ENCODE measurements around the gene HYAL3.
"Not testable (repeated sequence)": the region's sequence is repeated elsewhere in the genome, so short reads cannot be mapped to it uniquely, and the experiment has no call there.

Gene HYAL3

DNA sequence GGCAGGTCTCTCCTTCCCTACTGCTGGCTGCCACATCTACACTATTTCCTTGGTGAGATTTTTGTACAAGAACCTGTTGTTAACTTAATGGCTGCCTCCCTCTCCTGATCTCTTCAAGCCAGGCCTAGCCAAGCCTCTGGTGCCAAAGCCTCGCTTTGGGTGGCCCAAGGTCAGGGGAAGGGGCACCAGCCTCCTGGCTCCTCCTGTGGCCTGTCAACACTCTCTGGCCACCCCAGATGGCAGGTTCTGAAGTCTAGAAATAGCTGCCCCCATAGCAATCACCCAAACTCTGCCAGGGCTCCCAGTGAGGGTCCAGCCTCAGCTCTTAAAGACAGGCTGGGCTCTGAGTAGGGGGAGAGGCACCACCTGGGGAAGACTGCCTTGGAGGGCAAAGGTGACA lies 11.9 kb downstream of the HYAL3 start:
- no peaks in the 10 kb centered on the region for H4K20me1 ChIP-seq (ENCODE audit: control insufficient read depth, insufficient read depth, low read depth, low read length)
- H3K4me2 ChIP-seq (ENCODE audit: low read length), result no peak overlapping the region
- no peak for TF ChIP-seq EZH2phosphoT487 (IDR thresholded peaks at IDR 0.05; ENCODE audit: borderline replicate concordance, low read length)
- TF ChIP-seq, protein P1, sequence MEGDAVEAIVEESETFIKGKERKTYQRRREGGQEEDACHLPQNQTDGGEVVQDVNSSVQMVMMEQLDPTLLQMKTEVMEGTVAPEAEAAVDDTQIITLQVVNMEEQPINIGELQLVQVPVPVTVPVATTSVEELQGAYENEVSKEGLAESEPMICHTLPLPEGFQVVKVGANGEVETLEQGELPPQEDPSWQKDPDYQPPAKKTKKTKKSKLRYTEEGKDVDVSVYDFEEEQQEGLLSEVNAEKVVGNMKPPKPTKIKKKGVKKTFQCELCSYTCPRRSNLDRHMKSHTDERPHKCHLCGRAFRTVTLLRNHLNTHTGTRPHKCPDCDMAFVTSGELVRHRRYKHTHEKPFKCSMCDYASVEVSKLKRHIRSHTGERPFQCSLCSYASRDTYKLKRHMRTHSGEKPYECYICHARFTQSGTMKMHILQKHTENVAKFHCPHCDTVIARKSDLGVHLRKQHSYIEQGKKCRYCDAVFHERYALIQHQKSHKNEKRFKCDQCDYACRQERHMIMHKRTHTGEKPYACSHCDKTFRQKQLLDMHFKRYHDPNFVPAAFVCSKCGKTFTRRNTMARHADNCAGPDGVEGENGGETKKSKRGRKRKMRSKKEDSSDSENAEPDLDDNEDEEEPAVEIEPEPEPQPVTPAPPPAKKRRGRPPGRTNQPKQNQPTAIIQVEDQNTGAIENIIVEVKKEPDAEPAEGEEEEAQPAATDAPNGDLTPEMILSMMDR (IDR thresholded peaks at IDR 0.05; ENCODE audit: low read depth, low read length, poor library complexity, severe bottlenecking), result no peak
- H3K4me3 ChIP-seq (ENCODE audit: low read length), result no peak overlapping the region
- H3K79me2 ChIP-seq (ENCODE audit: control insufficient read depth, low read length), result peaks cover 32% of the 10 kb centered on the region
- no peaks in the 10 kb centered on the region for H3K27me3 ChIP-seq (ENCODE audit: control insufficient read depth, low read length)
- H3F3A ChIP-seq (ENCODE audit: control insufficient read depth, insufficient read depth), result no peaks in the 10 kb centered on the region; the same call in 1 of the 2 replicates
- H3K27ac ChIP-seq (ENCODE audit: low read depth, low read length), result no peak overlapping the region
- no peaks in the 10 kb centered on the region for H3K9me3 ChIP-seq (ENCODE audit: control insufficient read depth, insufficient read depth, low read length)
- no peaks in the 10 kb centered on the region for H3K9me2 ChIP-seq (replicated peaks; ENCODE audit: control insufficient read depth, low read length)
- H3K4me1 ChIP-seq (ENCODE audit: control insufficient read depth, low read length), result peaks cover 6% of the 10 kb centered on the region
- H3K36me3 ChIP-seq (ENCODE audit: control insufficient read depth, low read length), result peaks cover 55% of the 10 kb centered on the region

DNA sequence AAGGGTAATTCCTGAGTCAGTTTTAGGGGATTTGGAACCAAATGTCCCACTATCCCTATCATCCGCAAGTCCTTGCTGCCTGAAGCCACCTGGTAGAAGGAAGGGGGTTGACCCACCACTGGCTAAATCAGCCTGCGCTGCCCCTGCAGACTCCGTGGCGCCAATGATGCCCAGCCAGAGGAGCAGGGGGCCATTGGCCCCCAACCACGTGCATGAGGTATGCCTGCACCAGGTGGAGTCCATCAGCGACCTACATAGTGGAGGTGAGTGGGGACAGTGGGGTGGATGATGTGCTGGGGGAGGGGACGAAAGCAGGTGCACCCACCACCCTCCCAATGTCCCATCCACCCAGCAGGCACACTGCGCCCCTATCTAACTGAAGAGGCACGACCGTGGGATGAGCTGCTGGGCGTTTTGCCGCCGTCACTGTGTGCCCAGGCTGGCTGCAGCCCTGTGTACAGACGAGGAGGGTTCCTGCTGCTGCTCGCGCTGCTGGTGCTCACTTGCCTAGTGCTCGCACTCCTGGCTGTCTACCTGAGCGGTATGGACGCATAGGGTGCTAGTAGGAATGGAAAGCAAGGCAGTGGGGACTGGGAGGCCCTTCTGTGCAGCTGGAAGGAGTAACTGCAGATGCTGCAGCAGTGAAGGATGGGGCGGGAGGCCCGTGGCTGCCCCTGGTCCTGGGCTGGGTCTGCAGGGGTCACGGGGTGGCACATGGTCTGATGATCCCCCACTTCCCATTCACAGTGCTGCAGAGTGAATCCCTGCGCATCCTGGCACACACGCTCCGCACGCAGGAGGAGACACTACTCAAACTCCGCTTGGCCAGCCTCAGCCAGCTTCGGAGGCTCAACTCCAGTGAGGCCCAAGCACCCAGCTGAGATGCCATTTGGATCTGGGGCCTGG lies 12.6 kb downstream of the HYAL3 start:
- H3K4me3 ChIP-seq (ENCODE audit: low read length), result no peak overlapping the region
- H3K27me3 ChIP-seq (ENCODE audit: control insufficient read depth, low read length), result no peaks in the 10 kb centered on the region
- H3K27ac ChIP-seq (ENCODE audit: low read depth, low read length), result no peak overlapping the region
- peaks cover 26% of the 10 kb centered on the region for H3K79me2 ChIP-seq (ENCODE audit: control insufficient read depth, low read length)
- no peak for TF ChIP-seq EZH2phosphoT487 (IDR thresholded peaks at IDR 0.05; ENCODE audit: borderline replicate concordance, low read length)
- TF ChIP-seq, protein P1 (IDR thresholded peaks at IDR 0.05; ENCODE audit: low read depth, low read length, poor library complexity, severe bottlenecking), result no peak
- no peak overlapping the region for H3K4me2 ChIP-seq (ENCODE audit: low read length)
- no peaks in the 10 kb centered on the region for H3K9me2 ChIP-seq (replicated peaks; ENCODE audit: control insufficient read depth, low read length)
- peaks cover 6% of the 10 kb centered on the region for H3K4me1 ChIP-seq (ENCODE audit: control insufficient read depth, low read length)
- no peaks in the 10 kb centered on the region for H3K9me3 ChIP-seq (ENCODE audit: control insufficient read depth, insufficient read depth, low read length)
- peaks cover 50% of the 10 kb centered on the region for H3K36me3 ChIP-seq (ENCODE audit: control insufficient read depth, low read length)
- H3F3A ChIP-seq (ENCODE audit: control insufficient read depth, insufficient read depth), result no peaks in the 10 kb centered on the region; the same call in 1 of the 2 replicates
- H4K20me1 ChIP-seq (ENCODE audit: control insufficient read depth, insufficient read depth, low read depth, low read length), result no peaks in the 10 kb centered on the region

DNA sequence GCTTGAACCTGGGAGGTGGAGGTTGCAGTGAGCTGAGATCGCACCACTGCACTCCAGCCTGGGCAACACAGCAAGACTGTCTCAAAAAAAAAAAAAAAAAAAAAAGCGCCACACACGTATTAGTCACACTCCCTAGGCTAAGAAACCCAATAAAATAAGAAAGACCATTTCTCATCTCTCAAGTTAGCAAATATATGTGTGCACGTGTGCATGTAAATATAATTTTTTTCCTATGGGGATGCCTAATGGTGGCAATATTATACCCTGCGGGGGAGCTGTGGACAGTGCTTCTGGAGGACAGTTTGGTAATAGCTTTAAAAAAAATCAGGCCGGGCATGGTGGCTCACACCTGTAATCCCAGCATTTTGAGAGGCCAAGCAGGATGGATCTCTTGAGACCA lies 15.1 kb downstream of the HYAL3 start:
- not testable (repeated sequence) for H3F3A ChIP-seq (ENCODE audit: control insufficient read depth, insufficient read depth); H3K4me1 ChIP-seq (ENCODE audit: control insufficient read depth, low read length); H4K20me1 ChIP-seq (ENCODE audit: control insufficient read depth, insufficient read depth, low read depth, low read length); H3K27me3 ChIP-seq (ENCODE audit: control insufficient read depth, low read length); H3K4me2 ChIP-seq (ENCODE audit: low read length); H3K79me2 ChIP-seq (ENCODE audit: control insufficient read depth, low read length); H3K4me3 ChIP-seq (ENCODE audit: low read length); H3K27ac ChIP-seq (ENCODE audit: low read depth, low read length); H3K9me3 ChIP-seq (ENCODE audit: control insufficient read depth, insufficient read depth, low read length); H3K9me2 ChIP-seq (replicated peaks; ENCODE audit: control insufficient read depth, low read length)
- H3K36me3 ChIP-seq (ENCODE audit: control insufficient read depth, low read length), result peaks cover 30% of the 10 kb centered on the region

DNA sequence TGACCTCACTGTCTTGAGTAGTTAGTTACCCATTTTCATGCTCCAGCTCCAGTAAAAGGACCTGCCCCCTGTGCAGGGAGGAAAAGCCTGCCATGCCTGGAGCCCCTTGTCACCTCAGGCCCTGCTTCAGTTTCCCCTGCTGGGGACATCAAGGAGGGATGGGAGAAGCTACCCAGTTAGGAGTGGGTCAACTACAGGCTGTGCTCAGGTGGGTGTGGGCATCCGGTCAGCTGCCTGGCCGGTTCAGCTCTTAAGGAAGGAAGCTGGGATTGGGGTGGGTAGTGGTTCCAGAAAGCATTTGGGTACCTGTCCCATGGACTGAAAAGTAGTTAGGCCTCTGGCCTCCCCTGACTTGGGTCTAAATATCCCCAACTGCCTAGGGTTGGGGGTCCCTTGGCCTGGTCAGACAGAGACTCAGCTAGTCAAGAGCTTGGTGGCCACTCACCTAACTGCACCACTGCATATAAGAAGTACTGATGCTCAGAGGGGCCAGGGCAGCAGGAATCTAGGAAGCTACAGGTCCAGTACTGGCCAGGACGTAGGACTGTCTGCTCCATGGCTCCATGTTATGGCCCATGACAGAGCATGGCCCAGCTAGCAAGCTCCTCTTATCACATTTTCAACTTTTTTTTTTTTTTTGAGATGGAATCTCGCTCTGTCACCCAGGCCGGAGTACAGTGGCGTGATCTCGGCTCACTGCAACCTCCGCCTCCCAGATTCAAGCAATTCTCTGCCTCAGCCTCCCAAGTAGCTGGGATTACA lies 19.8 kb downstream of the HYAL3 start:
- no peak overlapping the region for H3K4me3 ChIP-seq (ENCODE audit: low read length)
- no peaks in the 10 kb centered on the region for H3K9me3 ChIP-seq (ENCODE audit: control insufficient read depth, insufficient read depth, low read length)
- no peak overlapping the region for H3K4me2 ChIP-seq (ENCODE audit: low read length)
- no peaks in the 10 kb centered on the region; the same call in 1 of the 2 replicates for H3F3A ChIP-seq (ENCODE audit: control insufficient read depth, insufficient read depth)
- H3K79me2 ChIP-seq (ENCODE audit: control insufficient read depth, low read length), result no peaks in the 10 kb centered on the region
- TF ChIP-seq, protein P1 (IDR thresholded peaks at IDR 0.05; ENCODE audit: low read depth, low read length, poor library complexity, severe bottlenecking), result no peak
- no peak for TF ChIP-seq EZH2phosphoT487 (IDR thresholded peaks at IDR 0.05; ENCODE audit: borderline replicate concordance, low read length)
- H3K27ac ChIP-seq (ENCODE audit: low read depth, low read length), result no peak overlapping the region
- H3K4me1 ChIP-seq (ENCODE audit: control insufficient read depth, low read length), result peaks cover 7% of the 10 kb centered on the region
- H4K20me1 ChIP-seq (ENCODE audit: control insufficient read depth, insufficient read depth, low read depth, low read length), result no peaks in the 10 kb centered on the region
- peaks cover 22% of the 10 kb centered on the region for H3K27me3 ChIP-seq (ENCODE audit: control insufficient read depth, low read length)
- no peaks in the 10 kb centered on the region for H3K36me3 ChIP-seq (ENCODE audit: control insufficient read depth, low read length)
- no peaks in the 10 kb centered on the region for H3K9me2 ChIP-seq (replicated peaks; ENCODE audit: control insufficient read depth, low read length)
